ENCODE results near the gene IDH3G.

DNA sequence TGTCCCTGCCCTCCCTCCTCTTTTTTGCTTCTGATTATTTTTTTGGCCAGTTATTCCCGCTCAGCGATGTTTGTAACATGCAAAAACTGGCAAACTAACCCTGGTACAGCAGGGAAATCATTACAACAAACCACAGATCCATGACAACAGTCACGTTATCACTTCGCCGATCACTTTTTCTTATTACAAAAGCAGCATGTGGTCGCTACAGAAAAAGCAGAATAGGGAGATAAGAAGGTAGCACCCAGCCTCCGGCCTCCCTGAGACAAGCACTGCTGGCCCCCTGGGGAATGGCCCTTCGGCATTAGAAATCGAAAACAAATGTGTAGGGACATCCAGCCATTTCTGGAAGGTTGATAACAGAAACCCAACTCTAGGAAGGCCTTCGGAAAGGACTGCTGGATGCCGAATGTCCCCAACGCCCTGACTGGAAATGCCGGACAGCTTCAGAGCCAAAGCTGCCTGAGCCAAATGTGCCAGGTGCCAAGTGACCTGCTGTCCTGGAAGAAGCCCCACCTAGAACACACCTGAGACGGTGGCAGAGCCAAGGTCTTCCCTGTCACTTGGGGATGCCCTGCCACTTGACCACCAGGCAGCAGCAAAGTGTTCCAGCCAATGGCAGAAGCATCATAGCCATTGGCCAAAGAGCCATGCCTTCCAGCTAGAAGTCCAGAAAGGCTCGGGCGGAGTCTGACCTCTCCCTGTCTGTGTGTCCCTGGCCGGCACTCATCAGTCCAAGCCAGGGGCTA is 2.9 kb downstream of the IDH3G start:
- TF ChIP-seq POLR2A (IDR thresholded peaks at IDR 0.05) (no peak), POLR2AphosphoS5 (IDR thresholded peaks at IDR 0.05) (no peak)
- TF ChIP-seq, protein P1, sequence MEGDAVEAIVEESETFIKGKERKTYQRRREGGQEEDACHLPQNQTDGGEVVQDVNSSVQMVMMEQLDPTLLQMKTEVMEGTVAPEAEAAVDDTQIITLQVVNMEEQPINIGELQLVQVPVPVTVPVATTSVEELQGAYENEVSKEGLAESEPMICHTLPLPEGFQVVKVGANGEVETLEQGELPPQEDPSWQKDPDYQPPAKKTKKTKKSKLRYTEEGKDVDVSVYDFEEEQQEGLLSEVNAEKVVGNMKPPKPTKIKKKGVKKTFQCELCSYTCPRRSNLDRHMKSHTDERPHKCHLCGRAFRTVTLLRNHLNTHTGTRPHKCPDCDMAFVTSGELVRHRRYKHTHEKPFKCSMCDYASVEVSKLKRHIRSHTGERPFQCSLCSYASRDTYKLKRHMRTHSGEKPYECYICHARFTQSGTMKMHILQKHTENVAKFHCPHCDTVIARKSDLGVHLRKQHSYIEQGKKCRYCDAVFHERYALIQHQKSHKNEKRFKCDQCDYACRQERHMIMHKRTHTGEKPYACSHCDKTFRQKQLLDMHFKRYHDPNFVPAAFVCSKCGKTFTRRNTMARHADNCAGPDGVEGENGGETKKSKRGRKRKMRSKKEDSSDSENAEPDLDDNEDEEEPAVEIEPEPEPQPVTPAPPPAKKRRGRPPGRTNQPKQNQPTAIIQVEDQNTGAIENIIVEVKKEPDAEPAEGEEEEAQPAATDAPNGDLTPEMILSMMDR (IDR thresholded peaks at IDR 0.05): no peak
